Measurements from ENCODE around the gene DNAJC5.

- TF ChIP-seq CTCF (conservative IDR thresholded peaks at IDR 0.05; ENCODE audit: low read length) (peak; percentile 59; the same call in 1 of the 2 replicates), EZH2phosphoT487 (IDR thresholded peaks at IDR 0.05; ENCODE audit: borderline replicate concordance, low read depth, low read length) (no peak)
Measured at GRCh38 chr20:63934271-63935068, 39.5 kb downstream of the DNAJC5 start.

Data from OCI-LY7 (cell line).